Activated gamma-delta T cell treated with anti-CD3 and anti-CD28 coated beads, Interleukin-2, amount 50 U/mL, for 16 hours (primary cell): Measurements from ENCODE around the gene KCNQ5.
"Not testable (repeated sequence)": the region's sequence is repeated elsewhere in the genome, so short reads cannot be mapped to it uniquely, and the experiment has no call there.

Experiments
- DNase-seq: peaks from one replicate; pipeline ENCODE4 v3.0.0-alpha.2; 2020; ENCODE audit warnings: low read depth

The KCNQ5 gene

DNA sequence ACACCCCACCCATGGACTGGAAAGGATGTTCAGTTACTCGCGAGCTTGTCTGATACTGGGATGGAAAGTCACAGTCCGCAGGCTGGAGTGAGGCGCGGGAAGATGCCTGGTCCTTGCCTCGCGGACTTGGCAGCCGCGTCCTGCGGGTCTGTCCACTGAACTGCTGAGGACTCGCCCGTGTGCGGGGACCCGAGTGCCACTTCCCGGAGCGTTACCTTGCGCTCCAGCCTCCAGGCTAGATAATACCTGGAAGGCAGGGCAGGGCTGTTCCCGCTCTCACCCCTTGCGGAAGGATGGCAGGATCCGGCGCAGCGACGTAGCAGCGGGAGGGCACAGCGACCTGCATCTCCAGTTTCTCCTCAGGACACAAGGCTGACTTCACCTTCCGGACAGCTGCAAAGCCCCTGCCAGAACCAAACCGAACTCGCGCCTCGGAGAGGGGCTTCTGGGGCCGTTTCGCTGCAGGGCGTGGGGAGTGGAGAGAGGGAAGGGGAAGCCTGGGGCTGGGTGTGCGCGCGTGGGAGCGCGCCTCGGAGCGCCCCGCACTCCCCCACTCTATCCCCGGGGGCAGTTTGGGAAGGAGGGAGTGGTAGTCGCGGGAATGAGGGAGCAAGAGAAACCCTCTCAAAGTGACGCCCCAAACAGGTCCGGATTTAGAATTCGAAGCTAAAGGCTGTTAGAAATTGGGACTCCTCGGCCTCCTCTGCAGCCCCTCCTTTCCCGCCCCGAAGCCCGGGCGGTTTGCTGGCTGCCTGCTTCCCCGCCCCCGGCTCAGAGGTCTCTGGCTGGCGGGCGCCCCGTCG lies at the start of gene KCNQ5:
Gene KCNQ5, plus strand, starts transcription at position 774 of the 803 bp plus-strand sequence.
- DNase-seq: no peak

DNA sequence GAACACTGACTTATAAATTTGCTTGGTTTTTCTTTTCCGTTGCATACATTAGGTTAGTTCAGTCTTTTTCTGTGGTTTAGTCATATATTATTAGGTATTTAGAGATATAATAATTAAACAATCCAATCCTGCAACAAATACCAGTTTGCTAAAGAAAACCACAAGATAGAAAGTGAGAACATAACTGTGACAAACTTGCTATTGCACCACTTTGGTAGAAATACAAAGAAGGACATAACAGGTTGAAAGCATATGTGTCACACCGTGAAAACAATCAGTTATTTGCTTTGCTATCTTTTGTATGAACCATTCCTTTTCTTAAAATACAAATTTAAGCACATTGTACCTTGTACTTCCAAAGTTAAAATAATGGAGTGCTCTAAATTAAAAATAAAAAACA lies 42.0 kb upstream of the KCNQ5 start:
- no peak for DNase-seq

DNA sequence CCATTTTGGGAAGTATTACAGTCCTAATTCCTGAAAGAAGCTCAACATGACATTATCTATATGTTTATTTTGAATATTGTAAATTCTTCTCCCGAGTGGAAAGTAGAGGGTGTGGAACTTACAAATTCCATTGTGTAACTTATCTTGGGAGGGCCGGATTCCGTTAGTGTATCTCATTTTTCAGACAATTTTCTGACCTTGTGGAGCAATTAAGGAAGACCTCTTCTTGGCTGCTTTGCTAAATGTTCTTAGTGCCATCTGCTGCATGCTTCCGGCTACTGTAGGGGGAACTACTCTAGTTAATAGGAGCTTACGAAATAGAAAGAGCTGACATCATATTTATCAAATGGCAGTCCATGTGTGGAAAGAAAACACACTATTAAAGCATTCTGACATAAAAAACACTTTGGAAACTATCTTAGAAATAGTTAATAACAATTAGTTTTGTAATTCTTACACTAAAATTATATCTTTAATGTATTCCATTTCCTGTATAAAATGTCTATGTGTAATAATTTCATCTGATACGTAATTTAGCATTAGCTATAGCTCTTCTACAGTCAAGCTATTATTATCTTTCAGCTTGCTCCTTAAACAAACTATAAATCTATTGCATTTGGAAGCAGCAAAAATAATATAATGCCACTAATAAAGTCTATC lies 41.5 kb upstream of the KCNQ5 start:
- no peak for DNase-seq

DNA sequence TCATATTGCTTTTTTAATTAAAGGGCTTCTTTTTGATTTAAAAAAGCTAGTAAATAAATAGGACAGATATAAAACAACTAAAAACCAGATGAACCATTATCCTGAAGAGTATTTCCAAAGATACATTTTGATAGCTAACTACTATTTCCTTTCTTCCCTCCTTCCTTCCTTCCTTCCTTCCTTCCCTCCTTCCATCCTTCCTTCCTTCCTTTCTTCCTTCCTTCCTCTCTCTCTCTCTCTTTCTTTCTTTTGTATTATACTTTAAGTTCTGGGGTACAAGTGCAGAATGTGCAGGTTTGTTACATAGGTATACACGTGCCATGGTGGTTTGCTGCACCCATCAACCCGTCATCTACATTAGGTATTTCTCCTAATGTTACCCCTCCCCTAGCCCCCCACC lies 40.9 kb upstream of the KCNQ5 start:
- DNase-seq: not testable (repeated sequence)

DNA sequence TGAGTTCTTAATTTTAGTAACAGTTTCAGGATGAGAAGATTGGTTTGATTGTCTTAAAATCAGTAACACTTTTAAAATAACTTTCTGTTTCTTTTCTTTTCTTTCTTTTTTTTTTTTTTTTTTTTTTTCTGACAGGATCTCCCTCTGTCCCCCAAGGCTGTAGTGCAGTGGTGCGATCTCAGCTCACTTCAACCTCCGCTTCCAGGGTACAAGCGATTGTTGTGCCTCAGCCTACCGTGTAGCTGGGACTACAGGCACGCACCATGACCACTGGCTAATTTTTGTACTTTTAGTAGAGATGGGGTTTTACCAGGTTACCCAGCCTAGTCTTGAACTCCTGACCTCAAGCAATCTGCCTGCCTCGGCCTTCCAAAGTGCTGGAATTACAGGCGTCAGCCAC lies 33.7 kb upstream of the KCNQ5 start:
- DNase-seq: no peak

DNA sequence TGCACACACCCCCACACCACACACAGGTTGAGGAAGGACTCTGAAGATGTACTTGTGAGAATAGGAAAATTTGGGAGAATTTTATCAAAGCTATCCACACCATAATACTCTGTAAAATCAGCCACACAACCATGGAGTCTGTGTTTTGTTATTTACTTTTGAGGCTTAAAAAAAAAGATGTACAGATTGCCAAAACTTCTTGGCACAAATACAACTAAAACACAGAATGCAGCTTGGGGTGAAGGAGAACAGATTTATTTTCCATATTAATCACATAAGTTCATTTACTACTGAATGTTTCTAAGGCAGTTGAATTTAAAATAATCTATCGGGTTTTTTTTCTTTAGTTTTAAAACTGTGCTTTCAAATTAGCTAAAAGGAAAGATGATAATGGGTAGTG lies 32.8 kb upstream of the KCNQ5 start:
- DNase-seq: no peak

DNA sequence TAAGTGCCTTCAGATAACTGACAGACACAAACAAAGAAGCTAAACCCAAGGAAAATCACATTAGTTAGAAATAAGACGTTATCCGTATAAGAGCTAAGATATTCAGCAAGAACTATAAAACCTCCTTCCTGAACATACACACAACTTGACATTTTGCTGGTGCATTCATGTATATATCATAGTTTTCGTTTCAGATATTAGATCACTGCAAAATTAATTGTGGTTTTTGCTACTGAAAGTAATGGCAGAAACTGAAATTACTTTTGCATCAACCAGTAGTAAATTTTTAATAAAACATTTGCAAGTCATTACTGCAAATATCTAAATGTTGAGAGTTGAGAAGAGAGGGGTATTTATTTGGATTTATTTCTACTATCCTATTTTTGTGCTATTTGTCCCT lies 26.1 kb upstream of the KCNQ5 start:
- no peak for DNase-seq

DNA sequence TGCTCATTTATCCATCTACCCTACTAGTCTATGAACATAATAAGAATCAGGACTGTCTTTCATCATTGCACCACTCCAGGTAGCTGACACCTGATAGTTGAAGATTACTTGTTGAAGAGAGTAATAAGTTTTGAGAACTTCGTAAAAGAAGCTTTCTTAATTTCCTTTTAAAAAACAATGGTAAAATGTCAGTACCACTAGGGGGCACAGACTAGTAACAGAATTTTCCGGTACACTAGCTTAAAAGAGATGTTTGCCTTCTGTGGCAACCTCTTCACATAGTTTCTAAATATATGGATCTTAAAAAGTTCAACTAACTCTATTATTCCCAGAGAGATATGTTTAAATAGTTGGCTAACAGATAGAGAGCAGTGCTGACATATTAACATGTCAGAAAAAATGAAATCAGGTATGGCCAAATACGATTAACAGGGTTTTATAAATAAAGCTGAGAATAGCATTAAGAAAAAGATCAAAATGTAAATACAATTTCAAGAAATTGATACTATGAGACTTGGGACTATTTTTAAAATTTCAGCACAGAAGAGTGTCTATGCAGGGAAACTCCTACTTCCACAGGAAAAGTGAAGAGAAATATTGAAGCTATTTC lies 5.4 kb upstream of the KCNQ5 start:
- DNase-seq: no peak

DNA sequence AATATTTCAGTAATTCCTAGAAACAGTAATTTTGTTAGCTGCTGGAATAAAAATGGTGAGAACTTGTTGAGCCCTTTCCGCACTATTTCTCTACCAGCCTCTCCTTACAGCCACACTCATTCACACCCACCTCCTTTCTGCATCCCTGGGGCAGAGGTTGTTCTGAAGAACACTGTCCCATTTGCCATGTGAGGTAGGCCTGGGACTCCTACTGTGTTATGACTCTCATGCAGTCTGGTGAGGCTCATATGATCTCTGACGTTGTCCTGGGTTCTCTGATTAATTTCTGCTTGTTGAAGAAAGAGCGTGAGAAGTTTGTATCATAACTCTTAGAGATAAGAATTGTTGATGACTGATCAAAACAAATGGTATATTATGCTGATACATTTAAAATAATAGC lies 4.1 kb upstream of the KCNQ5 start:
- no peak for DNase-seq

DNA sequence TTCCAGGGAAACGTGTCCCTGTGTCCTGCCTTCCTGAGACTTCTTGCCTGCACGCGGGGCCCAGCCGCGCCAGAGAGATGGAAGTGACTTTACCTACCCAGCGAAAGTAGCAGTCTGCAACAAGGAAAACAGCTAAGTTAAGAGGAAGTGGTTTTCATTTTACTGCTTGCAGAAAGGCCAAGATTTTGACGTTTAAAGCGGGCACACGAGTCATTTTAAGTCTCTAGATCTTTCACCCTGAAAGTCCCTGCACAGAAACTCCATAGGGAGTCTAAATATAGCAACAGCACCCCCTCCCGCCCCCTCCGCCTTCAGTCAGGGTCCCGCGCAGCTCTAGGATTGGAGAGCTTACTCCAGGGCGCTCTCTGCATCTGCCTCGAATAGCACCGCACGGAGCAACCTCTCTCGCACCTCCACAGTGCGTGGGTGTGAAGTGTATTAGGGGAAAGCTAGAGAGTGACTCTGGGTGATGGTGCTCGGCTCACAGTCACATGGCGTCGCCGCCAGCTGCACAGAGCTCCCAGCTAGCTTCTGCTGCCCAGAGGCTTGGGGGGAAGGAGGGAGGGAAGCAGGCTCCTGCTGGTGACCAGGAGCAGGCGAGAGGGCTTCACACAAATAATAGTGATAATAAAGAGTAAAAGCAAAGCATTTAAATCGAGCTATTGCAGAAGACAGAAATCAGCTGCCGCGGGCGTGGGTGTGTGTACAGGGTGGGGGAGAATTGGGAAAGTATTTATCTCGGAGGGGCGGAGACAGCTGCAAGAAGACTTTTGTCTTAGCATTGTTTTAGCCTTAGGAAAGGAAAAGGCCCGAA lies 1.8 kb upstream of the KCNQ5 start:
- DNase-seq: peak; percentile 66

DNA sequence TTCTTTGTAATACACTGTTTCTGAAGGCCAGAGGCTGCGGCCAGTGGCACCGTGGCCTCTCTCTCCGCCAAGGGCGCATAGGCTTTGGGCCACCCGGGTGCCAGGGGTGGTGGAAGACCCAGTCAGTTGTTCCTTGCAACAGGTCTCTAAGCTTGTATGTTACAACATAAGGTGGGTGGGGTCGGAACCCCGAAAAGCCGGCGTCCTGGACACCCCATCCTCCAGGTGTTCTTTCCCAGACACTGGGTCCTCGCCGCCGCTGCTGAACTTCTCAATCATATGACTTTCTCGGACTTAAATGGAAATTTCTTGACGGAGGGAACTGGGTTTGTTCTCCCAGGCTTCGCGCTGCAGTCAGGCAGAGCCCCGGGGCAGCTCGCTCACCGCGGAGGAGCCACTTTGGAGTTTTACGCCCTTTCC lies 983 bp upstream of the KCNQ5 start:
- no peak for DNase-seq

DNA sequence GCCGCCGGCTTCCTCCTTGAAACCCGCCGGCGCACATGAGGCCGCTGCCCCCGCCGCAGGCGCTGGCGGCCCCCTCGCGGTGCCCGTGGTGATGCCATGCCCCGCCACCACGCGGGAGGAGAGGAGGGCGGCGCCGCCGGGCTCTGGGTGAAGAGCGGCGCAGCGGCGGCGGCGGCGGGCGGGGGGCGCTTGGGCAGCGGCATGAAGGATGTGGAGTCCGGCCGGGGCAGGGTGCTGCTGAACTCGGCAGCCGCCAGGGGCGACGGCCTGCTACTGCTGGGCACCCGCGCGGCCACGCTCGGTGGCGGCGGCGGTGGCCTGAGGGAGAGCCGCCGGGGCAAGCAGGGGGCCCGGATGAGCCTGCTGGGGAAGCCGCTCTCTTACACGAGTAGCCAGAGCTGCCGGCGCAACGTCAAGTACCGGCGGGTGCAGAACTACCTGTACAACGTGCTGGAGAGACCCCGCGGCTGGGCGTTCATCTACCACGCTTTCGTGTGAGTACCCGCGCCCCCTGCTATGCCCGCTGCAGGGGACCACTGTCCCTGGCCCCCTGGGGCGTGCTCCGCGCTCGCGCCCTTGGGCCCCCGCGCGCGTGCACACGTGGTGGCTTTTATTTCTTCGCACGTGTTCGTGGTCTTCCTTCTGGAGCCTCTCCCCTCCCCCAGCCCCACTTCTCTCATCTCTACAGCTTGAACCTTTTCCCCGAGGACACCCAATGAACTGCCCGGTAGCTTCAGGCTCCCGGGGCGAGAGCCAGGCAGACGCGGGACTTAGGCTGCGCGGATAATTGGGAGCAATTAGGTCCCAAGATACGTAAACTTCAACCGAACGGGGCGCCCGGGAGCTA lies 453 bp downstream of the KCNQ5 start:
- peak; percentile 45 for DNase-seq

DNA sequence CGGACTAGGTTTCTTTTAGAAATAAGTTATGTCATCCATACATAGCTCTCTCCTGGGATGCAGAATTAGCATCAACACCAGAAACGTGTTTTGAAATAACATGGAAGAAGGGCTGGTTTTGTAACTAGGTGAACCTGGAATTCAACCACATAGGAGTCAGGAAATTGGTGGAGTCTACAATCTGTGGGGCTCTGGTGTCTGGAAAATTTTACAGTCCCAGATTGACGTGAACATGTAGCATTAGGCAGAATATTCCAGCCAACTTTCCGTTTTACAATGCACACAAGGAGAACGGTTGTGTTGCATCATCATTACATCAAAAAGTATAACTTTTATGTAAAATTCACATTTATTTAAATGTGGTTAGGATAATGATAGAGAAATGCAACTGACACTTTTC lies 1.9 kb downstream of the KCNQ5 start:
- DNase-seq: no peak

DNA sequence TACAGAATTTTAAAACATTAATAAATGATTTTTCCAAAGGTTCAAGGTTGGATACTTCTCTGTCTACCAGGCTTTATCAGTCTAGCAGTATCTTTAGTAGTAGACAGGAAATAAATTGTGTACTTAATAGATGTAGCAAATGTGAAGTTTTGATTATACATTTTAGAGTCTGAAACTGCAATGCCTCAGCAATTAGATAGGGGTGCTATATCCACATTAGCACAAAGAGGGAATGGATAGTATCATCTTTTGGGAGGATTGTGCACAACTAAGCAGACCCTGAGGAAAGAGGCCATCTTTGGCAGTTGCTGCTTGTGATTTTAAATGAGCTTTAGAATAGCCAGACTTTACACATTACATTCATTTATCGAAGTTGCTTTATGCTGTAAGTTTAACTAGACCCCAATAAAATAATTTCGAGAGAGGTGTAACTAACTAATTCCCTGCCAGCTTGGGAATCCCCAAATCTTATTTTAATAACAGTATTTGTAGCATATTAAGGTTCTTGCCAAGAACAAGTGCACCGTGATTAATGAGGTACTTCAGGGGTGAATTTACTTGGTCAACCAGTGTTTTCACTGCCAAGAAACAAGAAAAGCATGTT lies 2.8 kb downstream of the KCNQ5 start:
- no peak for DNase-seq

DNA sequence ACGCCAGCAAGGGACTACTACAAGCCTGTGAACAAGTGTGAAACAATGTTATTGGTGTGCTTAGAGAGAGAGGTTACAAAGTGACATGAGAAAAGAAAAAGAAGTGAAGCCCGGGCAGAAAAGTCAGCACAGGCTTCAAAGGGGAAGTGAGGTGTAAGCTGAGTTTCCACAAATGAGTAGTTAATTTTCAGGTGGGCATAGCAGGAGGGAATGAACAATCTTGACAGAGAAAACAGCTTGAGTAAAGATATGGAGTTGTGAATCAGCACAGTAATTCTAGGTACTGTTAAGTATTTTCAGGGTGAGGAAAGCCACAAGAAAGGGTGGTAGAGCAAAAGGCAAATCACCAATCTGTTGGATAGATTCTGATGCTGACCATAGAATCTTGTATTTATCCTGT lies 4.3 kb downstream of the KCNQ5 start:
- no peak for DNase-seq

DNA sequence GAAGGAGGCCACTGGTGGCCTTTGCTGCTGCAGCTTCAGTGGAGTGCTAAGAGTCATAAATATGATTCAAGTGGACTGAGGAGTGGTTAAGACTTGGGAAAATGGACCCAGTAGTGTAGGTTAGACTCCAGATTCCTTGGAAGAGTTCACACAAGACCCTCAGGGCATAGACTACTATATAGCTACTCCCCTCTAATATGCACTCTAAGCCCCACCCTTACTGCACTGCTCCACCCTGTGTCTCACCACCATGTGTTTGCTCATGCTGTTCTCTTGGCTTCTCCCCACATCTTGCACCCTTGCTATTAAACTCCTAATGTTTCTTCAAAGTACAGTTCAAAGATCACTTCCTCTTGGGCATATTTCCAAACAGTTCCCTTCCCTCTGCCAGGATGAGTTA lies 5.7 kb downstream of the KCNQ5 start:
- no peak for DNase-seq

DNA sequence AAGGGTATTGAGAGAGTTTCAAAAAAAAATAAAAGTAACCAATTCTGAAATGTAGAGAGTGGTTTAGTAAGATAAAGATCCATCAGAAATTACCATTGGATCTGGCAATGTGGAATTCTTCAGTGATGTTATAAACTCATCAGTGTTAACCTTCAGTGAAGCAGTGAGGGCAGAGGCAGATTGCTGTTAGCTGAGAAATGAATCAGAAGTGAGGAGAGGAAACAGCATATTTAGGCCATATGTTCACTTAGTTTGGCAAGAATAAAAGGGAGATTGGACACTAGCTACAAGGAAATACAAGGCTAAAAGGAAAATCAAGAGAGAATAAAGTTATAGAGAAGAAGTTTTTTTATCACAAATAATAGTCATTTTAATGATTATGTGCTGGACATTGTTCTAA lies 9.6 kb downstream of the KCNQ5 start:
- DNase-seq: no peak

DNA sequence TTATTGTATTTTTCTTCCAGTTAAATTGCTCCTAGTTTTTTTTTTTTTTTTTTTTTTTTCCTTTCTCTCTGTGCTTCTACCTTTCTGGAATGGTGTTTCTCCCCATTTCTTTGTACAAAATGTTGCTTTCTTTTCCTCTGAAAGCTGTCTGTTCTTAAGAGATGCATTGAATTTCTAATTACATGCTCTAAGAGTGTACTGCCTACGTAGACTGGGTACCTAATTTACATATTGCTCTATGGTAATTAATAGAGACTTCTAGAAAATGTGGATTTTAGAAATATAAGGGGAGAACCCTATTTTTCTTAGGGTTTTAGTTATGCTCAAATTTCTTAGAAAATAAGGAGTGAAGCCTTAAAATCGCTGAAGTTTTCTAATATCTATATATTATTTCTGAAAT lies 13.8 kb downstream of the KCNQ5 start:
- DNase-seq: no peak

DNA sequence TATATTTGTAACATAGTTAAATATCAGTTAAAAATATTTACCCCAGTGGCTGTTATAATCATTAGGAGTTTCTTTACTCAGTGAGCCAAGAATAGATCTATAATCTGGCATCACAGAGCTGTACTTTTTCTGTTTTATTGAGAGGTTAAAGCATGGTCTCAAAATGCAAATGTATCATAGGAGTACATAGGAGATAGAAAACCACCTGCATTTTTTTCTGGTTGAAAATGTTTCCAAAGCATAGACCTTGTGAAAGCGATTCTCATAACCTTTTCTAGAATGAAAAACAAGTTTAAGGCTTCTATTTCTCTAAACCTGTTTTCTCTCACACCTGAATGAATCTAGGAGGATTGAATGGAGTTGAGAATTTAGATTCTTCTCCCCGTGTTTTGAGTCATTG lies 14.4 kb downstream of the KCNQ5 start:
- no peak for DNase-seq

DNA sequence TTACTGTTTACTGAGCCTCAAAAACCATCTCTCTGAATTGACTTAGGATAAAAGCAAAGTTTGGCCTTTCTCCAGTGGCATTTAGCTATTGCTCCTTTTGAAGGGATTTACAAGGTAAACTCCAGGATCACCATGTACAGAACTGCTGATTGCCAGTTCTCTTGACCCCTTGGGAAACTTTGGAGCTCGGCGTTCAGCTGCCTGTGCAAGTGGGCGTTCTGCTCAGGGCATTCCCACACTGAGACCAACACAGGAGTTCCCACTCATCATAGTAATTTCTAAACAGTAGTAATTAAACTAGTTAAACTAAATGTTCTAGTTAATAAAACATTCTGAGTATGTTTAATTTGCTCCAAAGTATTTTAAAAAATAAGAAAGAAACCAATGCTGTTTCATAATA lies 14.9 kb downstream of the KCNQ5 start:
- DNase-seq: no peak

DNA sequence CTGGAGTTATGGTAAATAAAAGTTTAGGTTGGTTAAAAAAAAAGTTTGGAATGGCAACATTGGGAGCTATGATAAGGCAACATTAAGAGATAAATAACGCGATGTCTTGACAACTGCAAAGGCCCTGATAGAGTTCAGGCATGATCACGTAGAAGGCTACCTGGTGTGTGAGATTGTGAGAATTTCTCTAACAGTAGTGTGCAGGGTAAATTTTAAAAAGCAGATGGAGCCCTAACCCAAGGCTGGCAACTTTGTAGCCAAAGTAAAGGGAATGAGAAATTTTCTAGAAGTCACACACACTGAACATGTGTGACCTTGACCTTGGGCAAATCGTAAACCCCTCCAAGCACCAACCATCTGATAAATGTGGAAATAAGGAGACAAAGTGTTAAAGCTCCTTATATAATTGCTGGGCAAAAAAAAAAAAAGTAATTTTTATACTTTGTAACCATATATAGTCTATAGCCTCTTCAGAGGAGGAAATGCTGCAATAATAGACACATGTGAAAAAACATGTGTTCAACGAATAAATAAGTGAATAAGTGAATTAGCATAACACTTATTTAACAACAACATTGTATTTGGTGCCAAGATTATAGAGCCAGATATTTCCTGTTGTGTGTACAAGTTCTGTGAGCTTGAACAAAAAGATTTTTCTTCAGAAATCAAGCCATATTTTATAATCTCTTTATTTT lies 18.2 kb downstream of the KCNQ5 start:
- DNase-seq: no peak
